NCI-H510A (cell line): ENCODE data around the gene ETS1.

Experiments
- DNase-seq: peaks from one replicate; lab custom pipeline; 2025; lab: John Stamatoyannopoulos, UW

ETS1 gene

GRCh38 chr11:128535468-128536457, 51.6 kb downstream of the ETS1 start:
- DNase-seq, result no peak

- DNase-seq, result no peak
These were observed 53.9 kb downstream of the ETS1 start for GRCh38 chr11:128533472-128533871.

GRCh38 chr11:128532572-128533091, 54.7 kb downstream of the ETS1 start:
- DNase-seq, result no peak

- no peak for DNase-seq
These were observed 55.3 kb downstream of the ETS1 start for GRCh38 chr11:128532016-128532571.

- DNase-seq, result no peak
These were observed 55.8 kb downstream of the ETS1 start for GRCh38 chr11:128531588-128531987.

- DNase-seq, result no peak
These were observed 57.0 kb downstream of the ETS1 start for GRCh38 chr11:128530118-128531074.

GRCh38 chr11:128528294-128528693, 59.1 kb downstream of the ETS1 start:
- DNase-seq, result no peak

- DNase-seq, result no peak
These were observed 60.3 kb downstream of the ETS1 start for GRCh38 chr11:128527046-128527445.

- no peak for DNase-seq
These were observed 61.7 kb downstream of the ETS1 start for GRCh38 chr11:128525411-128526243.

GRCh38 chr11:128524172-128524571, 63.2 kb downstream of the ETS1 start:
- DNase-seq, result no peak

GRCh38 chr11:128523641-128524040, 63.7 kb downstream of the ETS1 start:
- DNase-seq, result no peak

- no peak for DNase-seq
These were observed 64.3 kb downstream of the ETS1 start for GRCh38 chr11:128522943-128523518.

GRCh38 chr11:128522055-128522942, 65.1 kb downstream of the ETS1 start:
- peak; percentile 96 for DNase-seq

GRCh38 chr11:128521682-128522054, 65.7 kb downstream of the ETS1 start:
- DNase-seq, result no peak

- no peak for DNase-seq
These were observed 66.3 kb downstream of the ETS1 start for GRCh38 chr11:128520888-128521681.

GRCh38 chr11:128520206-128520887, 67.0 kb downstream of the ETS1 start:
- no peak for DNase-seq

GRCh38 chr11:128519338-128519737, 68.0 kb downstream of the ETS1 start:
- no peak for DNase-seq

GRCh38 chr11:128518493-128519207, 68.7 kb downstream of the ETS1 start:
- DNase-seq, result no peak
